IPS DF 4.7 (cell line): ENCODE results near the gene L3MBTL2.
"Not testable (repeated sequence)": the region's sequence is repeated elsewhere in the genome, so short reads cannot be mapped to it uniquely, and the experiment has no call there.

Source experiments
- DNase-seq: peaks from one replicate; pipeline ENCODE4 v3.0.0-alpha.2; 2013; ENCODE audit warnings: low spot score; ENCODE audit errors: extremely low read depth

L3MBTL2 gene

GRCh38 chr22:41240377-41241132 lies 35.4 kb downstream of the L3MBTL2 start, which contains the start of gene CHADL:
Gene CHADL (minus strand): TSS chr22:41240931. CDS start chr22:41240881, 50 bp downstream.
- DNase-seq, result no peak

- DNase-seq, result no peak
These were observed 36.1 kb downstream of the L3MBTL2 start for GRCh38 chr22:41241133-41241676.

DNA sequence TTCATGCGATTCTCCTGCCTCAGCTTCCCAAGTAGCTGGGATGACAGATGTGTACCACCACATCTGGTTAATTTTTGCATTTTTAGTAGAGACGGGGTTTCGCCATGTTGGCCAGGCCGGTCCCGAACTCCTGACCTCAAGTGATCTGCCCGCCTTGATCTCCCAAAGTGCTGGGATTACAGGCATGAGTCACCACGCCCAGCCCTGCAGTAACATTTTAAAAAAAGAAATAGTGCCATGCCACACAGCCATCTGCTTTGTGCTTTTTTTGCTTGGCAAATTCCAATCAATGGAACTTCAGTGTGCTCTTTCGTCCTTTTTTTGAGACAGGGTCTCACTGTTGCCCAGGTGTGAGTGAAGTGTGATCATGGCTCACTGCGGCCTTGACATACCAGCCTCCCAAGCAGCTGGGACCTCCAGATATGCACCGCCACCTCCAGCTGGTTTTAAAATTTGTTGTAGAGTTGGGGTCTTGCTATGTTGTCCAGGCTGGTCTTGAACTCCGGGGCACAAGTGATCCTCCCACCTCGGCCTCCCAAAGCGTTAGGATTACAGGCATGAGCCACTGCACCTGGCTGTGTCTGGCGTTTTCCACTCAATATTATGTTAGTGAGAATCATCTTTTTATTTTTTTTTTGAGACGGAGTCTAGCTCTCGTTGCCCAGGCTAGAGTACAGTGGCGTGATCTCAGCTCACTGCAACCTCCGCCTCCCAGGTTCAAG lies 37.4 kb downstream of the L3MBTL2 start:
- DNase-seq, result no peak

GRCh38 chr22:41243361-41243760 lies 38.2 kb downstream of the L3MBTL2 start:
- no peak for DNase-seq

DNA sequence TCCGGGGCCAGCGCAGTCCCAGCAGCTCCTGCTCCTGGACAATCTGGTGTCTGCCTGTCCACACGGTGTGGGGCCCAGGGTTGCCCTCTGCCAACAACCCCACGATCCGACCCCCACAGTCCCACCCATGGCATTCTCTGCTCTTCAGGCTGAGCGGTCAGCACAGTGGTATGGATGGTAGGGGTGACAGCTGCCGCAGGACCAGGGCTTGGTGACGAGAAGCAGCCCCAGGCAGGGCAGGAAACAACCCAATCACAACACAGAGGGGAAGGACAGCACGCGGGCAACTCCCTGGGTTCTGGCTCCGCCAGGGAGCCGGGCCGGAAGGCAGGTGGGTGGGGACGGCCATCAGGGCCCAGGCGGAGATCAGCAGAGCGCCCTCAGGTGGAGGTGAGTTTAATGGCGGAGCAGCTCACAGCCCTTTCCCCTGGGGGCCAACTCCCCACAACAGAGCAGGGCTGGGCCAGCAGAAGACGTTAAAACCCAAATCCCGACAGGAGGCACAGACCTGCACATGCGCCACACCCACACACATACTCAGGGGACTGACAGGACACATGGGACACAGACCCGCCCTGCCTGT lies 40.9 kb downstream of the L3MBTL2 start:
- no peak for DNase-seq

- DNase-seq, result no peak
These were observed 42.6 kb downstream of the L3MBTL2 start for GRCh38 chr22:41247703-41248102.

DNA sequence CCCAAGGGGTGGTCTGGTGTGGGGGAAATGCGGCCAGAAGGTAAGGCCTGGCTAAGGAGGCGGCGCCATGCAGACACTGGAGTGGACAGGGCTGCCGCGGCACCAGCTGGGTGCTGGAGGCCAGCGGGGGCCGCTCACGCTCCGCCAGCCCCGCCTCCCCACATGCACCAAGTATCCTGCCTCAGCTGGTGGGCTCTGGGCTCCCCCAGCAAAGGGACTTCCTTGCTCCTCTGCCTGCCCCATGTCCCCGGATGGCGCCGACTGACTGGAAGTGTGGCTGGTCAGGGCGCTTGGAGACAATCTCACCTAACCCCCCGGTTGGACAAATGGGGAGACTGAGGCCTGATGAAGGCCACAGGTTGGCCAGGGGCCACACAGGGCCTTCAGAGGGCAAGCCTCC lies 43.2 kb downstream of the L3MBTL2 start:
- no peak for DNase-seq

DNA sequence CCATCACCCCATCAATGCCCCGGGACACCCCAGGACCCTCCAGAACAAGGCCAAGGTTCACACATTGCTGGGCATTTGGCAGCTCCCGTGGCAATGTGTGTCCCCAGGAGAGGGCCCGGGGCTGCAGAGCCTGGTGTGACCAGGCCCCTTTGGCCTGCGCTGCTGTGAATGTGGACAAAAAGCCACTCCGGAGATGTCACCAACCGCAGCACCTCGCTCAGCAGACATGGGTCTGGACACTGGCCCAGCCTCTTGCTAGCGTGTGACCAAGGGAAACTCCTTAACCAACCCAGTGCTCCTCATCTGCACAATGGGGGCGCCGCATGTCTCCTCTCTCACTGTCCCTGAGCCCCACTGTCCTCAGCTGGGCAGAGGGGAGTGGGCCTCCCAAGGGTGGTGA lies 43.6 kb downstream of the L3MBTL2 start:
- no peak for DNase-seq

DNA sequence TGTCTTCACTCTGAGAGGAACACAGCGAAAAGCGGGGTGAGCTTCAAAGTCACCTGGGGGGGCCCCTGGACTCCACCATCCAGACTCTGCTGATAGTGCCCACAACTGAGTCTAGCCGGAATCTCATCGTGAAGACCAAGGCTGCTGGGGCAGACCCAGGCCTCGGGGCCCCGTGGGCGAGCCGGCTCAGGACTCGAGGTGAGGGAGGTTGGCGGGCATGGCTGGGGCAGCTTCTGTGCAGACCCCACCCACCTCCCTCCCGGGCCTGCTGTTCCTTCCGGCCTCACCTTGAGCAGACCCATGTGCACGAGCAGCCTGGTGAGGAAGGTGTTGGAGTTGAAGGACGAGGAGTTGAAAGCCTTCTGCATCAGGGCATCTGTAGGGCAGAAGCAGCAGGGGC lies 44.3 kb downstream of the L3MBTL2 start:
- no peak for DNase-seq

- no peak for DNase-seq
These were observed 45.0 kb downstream of the L3MBTL2 start for GRCh38 chr22:41250127-41250526.

- no peak for DNase-seq
These were observed 47.3 kb downstream of the L3MBTL2 start for GRCh38 chr22:41252365-41252764.

DNA sequence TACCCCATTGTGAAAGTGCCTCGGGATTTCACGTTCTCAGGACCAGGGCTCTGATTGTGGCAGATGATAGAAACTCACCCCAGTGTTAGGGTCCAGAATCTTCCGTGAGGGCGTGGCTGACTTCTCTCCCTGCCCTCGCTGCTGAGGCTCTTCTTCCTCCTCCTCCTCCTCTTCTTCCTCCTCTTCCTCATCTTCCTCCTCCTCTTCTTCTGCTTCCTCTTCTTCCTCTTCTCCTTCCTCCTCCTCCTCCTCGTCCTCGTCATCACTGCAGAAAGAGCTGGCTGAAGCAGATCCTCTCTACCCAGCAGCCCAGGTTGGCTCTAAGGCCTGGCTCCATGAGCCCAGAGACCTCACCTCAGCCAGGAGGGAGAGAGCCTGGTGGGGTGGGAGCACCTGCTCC lies 49.1 kb downstream of the L3MBTL2 start:
- DNase-seq, result no peak

GRCh38 chr22:41256254-41257253 lies 51.4 kb downstream of the L3MBTL2 start:
- no peak for DNase-seq

DNA sequence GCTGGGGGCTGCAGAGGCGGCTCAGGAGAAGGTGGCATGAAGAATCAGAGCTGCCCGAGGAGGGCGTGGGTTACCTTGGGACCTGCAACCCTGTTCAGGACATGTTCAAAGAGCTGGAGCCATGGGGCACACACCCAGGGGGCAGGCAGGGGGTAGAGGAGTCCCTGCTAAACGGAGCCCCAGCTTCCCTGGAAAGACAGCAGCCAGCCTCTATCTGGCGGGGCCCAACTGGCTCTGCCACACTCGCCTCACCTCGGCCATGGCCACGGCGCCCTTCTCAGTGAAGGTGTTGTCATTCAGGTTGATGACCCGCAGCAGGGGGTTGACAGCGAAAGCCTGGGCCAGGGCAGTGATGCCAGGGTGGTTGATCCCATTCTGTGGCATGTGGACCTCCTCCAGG lies 52.6 kb downstream of the L3MBTL2 start:
- no peak for DNase-seq

GRCh38 chr22:41259756-41260155 lies 54.6 kb downstream of the L3MBTL2 start:
- DNase-seq, result not testable (repeated sequence)

- no peak for DNase-seq
These were observed 55.8 kb downstream of the L3MBTL2 start for GRCh38 chr22:41260871-41261270.

- no peak for DNase-seq
These were observed 56.6 kb downstream of the L3MBTL2 start for GRCh38 chr22:41261541-41262249.

GRCh38 chr22:41262250-41262765 lies 57.2 kb downstream of the L3MBTL2 start:
- no peak for DNase-seq

- no peak for DNase-seq
These were observed 58.6 kb downstream of the L3MBTL2 start for GRCh38 chr22:41263704-41264103.

DNA sequence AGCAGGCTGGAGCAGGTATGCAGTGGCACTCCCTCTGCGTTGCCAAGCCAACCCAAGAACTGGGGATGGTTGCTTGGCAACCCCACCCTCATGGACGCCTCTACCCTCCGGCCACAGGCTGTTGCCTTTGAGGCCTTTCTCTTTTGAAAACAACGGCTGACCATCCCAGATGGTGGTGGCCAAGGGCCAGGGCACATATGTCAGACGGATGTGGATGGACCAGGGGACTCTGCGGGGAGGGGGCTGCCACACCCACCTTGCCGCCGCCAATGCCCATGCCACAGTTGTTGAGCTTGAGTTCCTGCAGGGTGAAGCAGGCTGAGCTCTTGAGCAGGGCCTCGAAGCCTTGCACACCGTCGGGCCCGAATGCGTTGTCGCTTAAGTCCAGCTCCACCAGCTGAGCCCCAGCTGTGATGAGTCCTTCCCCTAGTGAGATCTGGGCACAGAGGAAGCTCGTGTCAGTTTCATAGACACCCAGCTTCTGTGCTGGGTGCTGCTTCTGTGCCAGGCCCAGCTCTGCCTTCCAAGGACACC lies 59.4 kb downstream of the L3MBTL2 start:
- no peak for DNase-seq
